GM21526 (cell line): ENCODE results near the gene ORC4.

Experiments used
- ATAC-seq: cut with Tn5 transposase; IDR thresholded peaks from one replicate; pipeline ENCODE4 v1.9.1; 2021; ENCODE audit warnings: moderate library complexity; ENCODE audit not compliant: unreplicated experiment, low FRiP score

ORC4 gene

GRCh38 chr2:148020111-148021058 lies at the start of gene ORC4:
Gene ORC4 (minus strand): TSS chr2:148020737. CDS start chr2:147975958, 44,779 bp downstream.
- ATAC-seq, result peak; percentile 73

DNA sequence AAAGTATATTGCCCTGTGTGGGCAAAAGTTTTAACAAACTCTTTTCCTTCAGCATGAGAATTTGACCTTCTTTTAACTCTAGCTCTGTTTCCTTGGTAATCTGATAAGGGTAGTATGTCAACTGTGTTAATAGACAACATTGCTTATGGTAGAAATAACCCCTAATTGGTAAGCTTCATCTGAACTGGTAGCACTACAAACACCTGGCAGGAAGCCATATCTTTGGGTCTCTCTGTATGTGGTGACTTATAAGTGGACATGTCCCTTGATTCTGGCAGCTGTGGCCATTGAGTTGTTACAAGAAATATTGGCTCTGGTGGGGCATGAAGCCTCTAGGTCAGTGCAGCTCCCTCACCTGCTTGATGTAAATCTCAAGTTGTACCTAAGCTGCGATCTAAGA lies 47.3 kb upstream of the ORC4 start:
- no peak for ATAC-seq

DNA sequence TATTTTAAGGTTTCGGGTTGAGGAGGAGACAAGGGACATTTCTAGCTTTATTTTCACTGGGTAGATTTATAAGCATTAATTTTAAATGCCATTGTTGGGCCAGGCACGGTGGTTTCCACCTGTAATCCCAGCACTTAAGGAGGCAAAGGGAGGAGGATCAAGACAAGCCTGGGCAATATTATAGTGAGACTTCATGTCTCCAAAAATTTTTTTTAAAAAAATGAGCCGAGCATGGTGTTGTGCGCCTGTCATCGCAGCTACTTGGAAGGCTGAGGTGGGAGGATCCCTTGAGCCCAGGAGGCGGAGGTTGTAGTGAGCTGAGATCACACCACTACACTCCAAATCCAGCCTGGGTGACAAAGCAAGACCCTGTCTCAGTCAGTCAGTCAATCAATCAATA lies 45.4 kb upstream of the ORC4 start:
- no peak for ATAC-seq

- ATAC-seq, result no peak
Observed at GRCh38 chr2:148063633-148064032, 43.1 kb upstream of the ORC4 start.

DNA sequence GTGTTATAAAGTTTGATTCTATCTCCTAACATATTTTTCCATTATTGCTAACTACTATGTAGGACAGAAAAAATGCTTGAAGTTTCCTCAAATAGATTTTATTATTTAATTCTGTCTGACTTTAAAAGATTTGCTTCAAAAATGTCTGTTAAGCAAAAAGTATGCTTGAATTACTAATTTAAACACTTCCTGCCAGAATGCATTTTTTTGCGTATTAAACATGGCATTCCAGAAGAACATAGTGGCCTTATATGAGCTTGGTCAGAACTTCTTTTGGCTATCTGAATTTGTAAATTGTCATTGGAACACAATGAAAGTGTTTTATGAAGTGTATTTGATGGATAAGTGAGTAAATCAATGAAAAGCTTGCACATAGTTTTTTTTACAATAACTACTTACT lies 38.1 kb upstream of the ORC4 start:
- no peak for ATAC-seq

DNA sequence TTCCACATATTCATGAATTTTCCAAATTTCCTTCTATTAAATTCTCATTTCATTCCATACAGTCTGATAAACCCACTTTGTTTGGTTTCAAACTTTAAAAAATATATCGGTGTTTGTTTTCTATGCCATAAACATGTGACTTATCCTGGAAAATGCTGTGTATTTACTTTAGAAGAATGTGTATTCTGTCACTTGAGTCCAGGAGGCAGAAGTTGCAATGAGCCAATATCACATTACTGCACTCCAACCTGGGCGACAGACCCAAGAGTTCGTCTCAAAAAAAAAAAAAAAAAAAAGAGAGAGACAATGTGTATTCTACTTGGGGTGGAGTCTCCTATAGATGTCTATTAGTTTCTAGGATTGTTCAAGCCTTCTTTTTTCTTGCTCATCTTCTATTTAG lies 32.1 kb upstream of the ORC4 start:
- ATAC-seq, result no peak

GRCh38 chr2:148049284-148049683 lies 28.7 kb upstream of the ORC4 start:
- ATAC-seq, result no peak

DNA sequence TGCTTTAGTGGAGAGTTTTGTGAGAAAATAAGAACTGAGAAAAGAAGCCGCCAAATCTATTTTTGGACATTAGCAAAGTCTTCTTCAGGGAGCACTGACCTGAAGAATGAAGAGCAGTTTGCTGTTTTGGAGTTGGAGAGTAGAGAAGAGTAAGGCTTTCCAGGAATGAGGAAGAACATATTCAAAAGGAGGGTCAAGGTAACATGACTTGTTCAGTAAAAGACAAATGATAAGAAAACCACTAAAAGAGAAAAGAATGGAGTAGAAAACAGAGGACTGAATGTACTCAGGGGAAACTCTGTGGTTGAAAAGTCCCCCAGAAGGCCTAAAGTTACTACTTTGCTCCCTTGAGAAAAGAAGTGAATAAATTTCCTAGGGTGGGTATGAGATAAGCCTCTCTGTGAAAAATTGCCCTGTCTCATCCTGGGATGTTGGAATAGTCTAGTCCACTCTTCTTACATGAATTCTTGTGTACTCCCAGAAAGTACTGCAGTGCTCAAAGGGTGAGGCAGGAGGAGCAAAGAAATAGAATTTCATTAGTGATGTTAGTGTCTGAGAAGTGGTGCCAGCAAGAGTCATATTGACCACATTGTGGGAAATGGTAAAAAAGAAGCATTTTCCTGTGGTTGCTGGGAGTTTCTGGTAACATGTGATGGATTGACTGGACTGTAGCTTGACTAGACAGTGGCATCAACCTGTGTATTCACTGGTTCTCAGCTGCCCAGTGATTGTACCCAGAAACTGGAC lies 28.1 kb upstream of the ORC4 start:
- peak; percentile 42 for ATAC-seq

DNA sequence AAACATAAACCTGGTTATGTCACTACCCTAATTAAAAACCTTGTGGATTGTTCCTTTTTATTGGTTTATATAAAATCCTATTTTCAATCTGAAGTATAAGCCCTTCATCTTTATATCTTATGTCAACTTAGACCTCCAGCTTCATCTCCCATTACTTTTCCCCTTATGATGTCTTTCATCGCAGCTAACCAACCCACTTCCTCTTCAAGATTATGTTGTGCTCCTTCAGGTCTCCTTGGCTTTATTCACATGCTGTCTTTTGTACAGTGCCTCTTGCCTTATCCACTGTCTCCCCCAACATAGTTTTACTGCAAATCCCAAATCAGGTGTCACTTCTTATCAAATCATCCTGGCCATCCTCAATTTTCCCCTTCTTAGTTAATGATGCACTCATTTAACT lies 26.3 kb upstream of the ORC4 start:
- ATAC-seq, result no peak

DNA sequence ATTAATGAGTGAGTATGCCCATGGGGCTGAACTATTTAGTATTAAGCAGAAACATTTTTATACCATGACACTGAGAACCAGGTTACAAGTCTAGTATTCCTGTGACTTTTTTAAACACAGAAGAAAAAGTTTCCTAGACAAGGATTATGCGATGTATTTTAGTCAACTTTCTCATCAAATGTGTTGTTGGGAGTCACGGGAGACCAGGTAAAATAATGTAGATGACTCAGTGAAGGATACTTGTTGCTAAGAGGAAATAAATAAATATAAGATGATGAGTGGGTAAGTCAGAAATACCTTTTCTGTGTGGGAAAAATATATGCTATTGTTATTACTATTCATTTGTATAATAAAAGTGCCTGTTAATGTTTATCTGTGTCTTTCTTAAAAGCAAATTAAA lies 23.8 kb upstream of the ORC4 start:
- no peak for ATAC-seq

GRCh38 chr2:148042219-148042618 lies 21.7 kb upstream of the ORC4 start:
- ATAC-seq, result peak; percentile 88

DNA sequence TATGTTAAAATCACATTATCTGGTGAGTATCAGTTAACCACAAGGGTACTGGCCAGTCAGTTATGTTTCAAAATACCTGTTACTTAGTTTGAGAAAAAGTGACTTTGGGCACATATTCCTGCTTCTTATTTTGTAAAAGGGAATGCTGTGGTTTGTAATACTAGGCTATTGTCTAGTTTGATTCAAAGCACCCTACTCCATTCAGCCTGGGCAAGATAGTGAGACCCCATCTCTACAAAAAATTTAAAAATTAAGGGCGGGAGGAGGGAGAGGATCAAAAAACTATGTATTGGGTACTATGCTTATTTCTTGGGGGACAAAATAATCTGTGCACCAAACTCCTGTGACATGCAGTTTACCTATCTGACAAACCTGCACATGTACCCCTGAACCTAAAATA lies 19.2 kb upstream of the ORC4 start:
- ATAC-seq, result no peak

DNA sequence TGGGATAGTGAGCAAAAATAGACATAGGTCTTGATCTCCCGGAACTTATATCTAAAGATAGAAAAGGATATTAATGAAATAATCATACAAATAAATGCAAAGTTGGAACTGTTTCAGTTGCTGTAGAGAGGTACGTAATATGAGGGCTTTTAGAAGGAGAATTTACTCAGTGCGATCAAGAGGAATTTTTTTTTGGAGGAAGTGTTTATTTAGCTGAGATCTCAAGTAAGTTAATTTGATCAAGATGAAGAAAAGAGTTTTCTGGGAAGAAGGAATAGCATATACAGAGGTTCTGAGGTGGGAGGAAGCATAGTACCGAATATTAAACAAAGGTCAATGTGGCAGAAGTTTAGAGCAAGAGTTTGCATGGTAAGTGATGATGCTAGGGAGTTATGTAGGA lies 11.7 kb upstream of the ORC4 start:
- no peak for ATAC-seq

- ATAC-seq, result no peak
Observed at GRCh38 chr2:148031152-148031551, 10.6 kb upstream of the ORC4 start.

DNA sequence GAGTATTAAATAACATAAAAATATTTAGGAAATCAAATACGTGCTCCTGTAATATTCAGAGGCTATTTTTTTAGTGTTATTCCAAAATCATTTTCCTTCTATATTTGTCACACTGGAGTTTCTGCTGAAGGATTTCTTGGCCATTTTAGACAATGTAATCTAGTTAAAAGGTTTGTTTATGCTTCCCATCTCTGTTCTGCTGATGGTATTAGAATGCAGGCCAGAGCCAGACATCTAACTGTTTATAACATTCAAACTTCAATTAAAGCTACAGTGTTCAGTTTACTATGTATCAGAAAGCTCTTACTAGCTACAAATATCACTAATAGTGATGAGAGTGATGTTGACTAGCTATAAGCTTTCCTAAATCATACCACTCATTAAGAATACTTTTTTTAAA lies 8.2 kb upstream of the ORC4 start:
- ATAC-seq, result no peak

- ATAC-seq, result no peak
Observed at GRCh38 chr2:148027822-148028221, 7.3 kb upstream of the ORC4 start.

DNA sequence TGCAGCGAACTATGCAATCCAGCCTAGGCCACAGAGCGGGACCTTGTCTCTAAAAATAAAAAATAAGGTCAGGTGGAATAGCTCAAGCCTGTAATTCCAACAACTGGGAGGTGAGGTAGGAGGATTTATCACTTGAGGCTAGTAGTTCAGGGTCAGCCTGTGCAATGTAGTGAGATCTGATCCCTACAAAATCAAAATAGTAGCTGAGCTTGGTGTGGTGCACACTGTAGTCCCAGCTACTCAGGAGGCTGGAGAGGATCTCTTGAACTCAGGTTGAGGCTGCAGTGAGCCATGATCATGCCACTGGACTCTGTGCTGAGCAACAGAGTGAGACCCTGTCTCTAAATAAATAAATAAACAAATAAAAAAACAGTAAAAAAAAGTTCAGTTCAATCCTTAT lies 6.0 kb upstream of the ORC4 start:
- ATAC-seq, result no peak

DNA sequence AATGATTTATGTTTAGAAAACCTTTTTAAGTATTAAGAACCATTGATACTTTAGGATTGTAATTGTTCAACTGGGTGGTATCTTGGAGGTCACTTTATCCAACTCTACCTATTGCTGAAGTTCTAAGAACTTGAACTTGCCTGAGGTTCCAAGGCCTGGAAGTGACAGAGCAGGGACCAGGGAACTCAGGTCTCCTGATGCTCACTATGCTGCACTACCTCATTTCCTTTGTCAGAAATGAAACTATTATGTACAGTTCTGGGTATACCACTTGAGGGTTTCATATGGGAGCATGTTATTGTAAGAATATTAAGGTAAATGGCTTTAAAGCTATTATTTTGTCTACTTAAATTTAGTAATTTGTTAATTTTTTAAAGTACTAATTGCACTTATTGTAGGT lies 3.3 kb upstream of the ORC4 start:
- ATAC-seq, result peak; percentile 41

DNA sequence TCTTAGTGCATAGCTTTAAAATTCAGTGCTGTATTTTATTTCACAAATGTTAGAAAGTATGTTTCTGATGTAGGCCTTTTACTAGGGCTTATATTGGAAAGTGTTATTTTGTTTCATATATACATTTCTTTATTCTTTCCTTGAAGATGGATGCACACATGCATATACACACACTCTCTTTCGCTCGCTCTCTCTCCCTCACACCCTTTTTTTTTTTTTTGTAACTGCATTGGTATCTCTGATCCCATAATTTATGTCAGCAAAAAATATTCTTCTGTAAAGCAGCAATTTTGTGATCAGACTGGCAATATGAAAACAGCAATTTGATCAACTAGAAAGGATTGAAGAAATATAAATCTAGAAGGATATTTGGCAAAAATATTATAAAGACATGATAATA lies 2.3 kb upstream of the ORC4 start:
- no peak for ATAC-seq

GRCh38 chr2:148022351-148022750 lies 1.8 kb upstream of the ORC4 start:
- no peak for ATAC-seq

DNA sequence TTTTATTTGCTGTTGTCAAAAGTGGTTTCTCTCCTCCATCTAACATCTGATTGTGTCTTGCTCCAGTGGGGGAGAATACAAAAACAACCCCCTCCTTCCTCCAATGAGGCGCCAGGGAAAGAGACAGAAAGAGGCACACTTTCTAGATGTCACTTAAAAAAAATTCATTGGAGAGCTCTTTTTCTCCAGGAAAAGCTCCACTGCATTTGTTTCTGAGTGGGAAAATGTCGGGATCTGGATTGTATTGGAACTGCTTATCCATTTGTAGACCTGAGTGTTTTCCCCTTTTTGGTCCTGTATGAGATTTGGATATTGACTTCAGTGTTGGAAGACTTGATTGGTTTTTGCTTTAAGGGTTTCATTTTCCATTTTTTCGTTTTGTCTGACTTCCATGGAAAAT lies 1.3 kb upstream of the ORC4 start:
- ATAC-seq, result no peak
